GM21360 (cell line): ENCODE results near the gene MX1.
A peak's percentile ranks its signal among the peaks of the same experiment; 100 is the strongest.

ENCODE experiments used
- ATAC-seq: cut with Tn5 transposase; IDR thresholded peaks from one replicate; pipeline ENCODE4 v1.9.1; 2021; ENCODE audit warnings: mild to moderate bottlenecking, moderate library complexity; ENCODE audit not compliant: unreplicated experiment

Gene MX1

DNA sequence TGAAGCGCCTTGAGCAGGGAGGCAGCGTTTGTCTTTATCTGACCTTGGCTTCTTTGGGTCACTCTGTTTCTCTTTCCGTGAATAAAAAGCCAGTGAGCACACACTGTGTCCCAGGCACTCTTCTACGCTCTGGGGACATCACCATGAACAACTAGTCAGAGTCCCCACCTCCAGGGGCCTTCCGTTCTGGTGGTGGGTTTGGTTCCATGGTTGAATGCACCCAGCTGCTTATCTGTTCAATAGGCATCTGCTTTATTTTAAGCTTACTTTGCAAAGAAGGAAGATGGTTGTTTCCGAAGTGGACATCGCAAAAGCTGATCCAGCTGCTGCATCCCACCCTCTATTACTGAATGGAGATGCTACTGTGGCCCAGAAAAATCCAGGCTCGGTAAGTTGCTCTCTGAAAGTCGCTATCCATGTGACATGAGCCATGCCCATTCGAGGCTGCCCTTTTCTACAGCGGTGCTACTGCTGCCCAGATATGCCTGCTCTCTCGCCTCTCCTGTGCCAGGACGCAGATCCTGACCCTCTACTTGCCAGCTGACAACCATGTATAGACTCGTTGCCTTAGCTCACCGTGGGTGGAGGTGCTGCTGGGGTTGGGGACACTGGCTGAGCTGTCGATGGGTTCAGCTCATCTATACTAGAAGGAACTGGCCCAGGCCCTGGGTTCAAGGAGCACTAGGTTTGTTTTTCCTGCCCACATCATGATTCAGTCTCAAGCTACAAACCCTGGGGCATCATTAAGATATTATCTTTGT, 5.9 kb downstream of the MX1 start:
- peak; percentile 67 for ATAC-seq

DNA sequence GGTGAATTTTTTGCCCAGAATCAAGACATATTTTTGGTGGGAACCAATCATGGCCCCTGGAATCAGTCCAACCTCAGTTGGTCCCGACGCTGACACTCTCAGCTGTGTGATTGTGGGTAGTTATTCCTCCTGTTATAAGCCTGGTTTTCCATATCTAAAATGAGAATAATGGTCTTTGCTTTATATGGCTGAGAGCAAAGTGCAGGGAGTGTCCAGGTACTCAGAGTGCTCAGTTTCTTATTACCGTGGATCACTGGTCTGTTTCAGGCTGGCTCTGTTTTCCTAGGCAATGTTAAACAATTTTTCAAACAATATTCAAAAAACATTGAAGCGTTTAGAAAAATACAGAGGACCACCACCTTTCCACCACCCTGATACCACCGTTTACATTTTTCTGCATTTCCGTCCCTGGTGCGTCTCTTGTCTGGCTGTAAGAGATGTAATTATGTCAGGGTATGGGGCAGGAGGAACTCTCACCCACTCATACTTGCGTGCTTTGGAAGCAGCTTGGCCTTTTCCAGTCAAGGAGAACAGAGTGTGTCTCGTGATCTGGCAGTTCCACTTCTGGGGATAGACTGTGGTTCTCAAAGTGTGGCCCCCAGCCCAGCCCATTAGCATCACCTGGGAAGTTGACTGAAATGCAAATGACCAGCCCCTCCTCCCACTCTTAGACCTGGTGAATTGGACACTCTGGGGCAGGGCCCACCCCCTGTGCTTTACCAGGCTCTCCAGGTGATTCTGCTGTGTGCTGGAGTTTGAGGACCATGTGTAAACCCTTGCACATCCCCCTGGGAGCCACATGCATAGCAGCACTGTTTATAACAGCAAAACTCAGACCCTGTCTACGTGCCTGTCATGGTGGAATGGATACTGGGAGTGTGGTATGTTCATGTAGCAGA, 6.8 kb downstream of the MX1 start:
- ATAC-seq: no peak

DNA sequence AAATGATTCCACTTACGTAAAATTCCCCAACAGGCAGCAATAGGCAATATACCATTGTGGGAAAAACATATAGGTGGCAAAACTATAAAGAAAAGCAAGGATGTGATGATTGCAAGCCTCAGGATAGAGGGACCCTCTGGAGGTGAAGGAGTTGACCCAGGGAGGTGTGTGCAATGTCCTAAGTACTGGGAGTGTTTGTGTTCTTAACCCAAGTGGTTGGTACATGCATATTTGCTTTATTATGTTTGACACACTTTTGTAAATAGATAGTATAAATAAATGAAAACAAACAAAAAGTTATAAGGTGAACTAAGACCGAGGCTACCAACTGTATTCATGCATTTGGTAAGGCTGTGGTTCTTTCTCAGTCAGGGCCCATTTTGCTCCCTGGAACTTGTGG, 7.5 kb downstream of the MX1 start:
- ATAC-seq: no peak

DNA sequence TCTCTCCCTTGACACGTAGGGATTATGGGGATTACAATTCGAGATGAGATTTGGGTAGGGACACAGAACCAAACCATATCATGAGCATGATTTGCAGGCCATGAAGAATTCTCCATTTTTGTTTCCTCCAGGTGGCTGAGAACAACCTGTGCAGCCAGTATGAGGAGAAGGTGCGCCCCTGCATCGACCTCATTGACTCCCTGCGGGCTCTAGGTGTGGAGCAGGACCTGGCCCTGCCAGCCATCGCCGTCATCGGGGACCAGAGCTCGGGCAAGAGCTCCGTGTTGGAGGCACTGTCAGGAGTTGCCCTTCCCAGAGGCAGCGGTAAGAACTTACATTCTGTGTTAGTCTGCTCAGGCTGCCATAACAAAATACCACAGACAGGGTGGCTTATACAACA, 9.7 kb downstream of the MX1 start:
- no peak for ATAC-seq

DNA sequence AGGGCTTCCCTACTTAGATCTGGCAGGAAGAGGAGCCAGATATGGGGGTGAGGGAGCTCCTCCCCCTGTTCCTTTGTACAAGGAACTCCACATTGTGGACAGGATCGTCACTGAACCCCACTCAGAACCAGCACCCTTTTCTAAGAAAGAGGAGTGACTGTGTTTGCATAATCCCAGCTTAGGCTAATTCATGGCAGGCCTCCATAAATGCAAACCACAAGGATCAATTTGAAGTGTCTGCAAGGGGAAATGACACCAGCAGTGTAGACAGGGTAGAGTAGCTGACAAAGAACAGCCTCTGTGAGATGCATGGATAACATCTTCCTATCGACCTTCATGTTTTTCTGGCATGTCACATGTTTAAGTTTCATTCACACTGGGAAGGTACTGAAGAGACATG, 11.7 kb downstream of the MX1 start:
- ATAC-seq: no peak

DNA sequence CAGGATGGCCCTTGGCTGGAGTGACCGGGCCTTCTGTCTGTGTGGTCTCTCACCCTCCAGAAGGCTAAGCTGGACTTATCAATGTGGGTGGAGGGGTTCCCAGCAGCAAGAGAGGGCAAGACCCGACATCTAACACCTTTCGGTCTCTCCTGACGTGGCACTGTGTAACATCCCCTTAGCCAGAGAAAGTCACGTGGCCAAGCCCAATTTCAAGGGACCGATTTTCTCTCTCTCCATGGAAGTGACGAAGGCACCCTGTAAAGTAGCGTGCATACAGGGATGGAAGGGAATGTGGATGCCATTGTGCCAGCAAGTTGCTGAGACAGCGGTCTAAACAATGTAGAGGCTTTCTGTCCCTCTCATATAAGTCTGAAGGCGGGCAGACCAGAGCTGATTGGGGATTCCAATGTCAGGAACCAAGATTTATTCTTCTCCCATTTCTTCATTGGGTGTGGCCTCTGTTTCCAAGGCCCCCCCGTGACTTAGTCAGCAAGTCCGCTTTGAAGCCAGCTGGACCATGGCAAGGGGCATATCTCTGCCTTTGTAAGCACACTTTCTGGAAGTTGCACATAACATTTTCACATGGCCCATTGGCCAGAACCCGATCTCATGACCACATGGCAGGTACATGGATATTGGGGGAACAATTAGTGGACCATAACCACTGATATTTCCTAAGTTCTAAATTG, 12.5 kb downstream of the MX1 start:
- ATAC-seq: no peak

DNA sequence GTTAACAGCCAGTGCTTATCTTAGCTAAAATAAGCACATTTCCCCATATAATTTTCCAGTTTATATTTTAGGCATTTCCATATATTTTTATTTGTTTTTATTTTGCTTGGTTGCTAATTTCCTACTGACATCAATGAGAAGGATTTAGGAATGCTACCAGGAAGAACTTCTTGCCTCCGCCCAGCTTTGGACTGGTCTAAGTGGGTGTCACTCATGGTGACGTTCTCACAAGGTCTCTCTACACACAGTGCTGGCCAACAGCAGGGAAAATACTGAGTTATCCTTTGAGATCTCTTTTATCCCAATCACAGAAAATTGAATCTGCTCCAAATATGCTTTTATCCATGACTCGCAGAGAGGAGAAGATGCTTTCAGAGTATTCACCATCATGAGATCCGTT, 13.2 kb downstream of the MX1 start:
- no peak for ATAC-seq

DNA sequence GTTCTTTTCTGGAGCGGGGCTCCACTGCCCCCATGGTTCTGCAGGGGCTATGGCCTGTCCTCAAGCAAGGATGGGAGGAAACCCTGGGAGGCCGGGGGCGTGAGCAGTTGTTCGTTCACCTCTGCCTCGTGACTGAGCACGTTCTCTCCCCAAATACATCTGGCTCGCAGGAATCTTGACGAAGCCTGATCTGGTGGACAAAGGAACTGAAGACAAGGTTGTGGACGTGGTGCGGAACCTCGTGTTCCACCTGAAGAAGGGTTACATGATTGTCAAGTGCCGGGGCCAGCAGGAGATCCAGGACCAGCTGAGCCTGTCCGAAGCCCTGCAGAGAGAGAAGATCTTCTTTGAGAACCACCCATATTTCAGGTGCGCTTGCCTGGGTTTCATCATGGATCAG, 15.5 kb downstream of the MX1 start:
- no peak for ATAC-seq

DNA sequence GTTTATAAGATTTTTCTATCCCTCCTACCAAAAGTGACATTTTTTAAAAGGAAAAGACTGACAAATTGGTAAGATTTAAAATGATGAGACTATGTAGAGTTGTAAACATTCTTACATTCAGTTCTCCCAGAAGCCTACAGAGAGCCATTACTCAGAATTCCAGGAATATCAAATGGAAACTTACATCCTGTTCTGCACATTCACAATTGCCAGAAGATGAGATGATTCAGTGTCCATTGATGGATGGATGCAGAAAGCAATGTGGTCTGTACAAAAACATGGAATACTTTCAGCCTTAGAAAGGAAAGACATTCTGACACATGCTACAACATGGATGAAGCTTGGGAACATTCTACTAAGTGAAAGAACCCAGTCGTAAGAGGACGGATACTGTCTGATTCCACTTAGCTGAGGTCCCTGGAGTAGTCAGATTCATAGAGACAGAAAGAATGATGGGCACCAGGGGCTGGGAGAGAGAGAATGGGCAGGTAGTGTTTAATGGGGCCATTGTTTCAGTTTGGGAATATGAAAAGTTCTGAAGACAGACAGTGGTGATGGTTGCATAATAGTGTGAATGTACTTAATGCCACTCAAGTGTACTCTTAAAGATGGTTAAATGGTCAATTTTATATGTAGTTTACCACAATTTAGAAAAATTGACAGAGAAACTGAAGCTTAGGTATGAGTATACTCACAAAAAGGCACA, 16.6 kb downstream of the MX1 start:
- ATAC-seq: no peak

DNA sequence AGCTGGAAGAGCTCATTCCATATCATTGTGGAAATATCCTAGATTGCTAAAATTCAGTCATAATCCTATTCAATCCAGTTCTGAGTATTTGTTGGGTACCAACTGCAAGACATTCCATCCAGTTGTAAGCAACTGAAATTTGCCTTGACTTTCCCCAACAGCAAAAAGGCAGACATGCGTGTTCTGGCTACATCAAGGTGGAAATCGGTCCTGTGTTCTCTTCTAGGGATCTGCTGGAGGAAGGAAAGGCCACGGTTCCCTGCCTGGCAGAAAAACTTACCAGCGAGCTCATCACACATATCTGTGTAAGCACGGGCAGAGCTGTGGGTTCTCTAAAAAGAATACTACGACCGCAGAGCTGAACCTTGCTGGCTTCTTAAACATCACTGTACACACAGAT, 17.5 kb downstream of the MX1 start:
- ATAC-seq: no peak

DNA sequence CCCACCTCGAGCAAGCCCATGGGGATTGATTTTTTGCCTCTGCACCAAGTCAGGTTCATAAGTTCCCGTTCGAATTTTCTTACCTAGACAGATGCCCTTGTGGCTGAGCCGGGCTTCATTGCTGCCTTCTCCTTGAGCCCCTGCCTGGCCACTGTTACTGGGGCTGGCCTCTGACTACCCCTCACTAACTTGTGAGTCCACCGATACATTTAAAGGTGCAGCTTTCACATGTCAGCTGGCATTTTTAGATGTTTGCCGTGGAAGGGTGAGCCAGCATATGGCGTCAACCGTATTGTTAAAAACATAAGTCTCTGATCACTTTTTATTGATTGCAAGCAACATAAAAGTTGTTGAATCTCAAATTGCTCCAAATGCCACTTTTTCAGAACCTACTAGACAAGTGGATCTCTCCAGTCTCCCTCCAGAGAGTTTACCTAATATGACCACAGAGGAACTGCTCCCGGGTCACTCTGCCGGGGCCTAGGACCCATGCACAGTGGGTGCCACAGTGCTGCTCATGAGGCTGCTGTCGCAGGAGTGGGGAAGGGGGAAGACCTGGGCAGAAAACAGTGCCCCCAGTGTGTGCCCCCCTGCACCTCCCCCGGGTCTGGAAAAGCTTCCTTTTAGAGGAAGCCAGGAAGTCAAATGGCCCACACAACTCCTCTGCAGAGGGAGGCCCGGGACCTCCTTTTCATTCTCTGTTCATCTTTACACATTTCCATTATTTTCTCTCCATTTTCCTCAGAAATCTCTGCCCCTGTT, 18.8 kb downstream of the MX1 start:
- ATAC-seq: no peak

DNA sequence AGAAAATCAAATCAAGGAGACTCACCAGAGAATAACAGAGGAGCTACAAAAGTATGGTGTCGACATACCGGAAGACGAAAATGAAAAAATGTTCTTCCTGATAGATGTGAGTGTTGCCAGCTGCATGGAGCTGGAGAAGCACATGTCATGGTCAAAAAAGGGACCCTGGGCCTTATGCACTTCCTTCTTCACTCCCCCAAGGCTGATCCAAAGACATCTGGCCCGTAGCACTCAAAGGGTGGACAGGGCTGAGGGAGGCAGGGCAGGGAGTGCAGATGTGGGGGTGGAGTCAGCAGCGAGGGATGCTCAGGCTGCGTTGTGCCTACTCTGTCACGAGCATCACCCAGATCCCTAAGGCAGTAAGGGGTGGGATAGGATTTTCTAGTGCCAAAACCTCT, 19.4 kb downstream of the MX1 start:
- ATAC-seq: no peak

DNA sequence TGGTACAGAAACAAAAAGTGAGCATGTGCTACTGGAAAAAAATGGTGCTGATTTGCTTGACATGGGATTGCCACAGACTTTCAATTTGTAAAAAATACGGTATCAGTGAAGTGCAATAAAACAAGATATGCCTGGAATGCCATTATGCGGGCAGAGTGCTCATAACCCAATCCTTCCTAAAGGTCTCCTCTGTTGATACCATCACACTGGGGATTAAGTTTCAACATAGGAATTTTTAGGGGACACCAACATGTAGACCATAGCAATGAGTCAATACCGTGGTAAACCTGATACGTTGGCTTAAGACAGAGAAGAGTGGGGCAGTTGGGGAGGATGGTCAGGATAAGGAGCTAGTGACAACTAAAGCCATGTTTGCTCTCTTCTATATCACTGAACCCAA, 20.5 kb downstream of the MX1 start:
- no peak for ATAC-seq

DNA sequence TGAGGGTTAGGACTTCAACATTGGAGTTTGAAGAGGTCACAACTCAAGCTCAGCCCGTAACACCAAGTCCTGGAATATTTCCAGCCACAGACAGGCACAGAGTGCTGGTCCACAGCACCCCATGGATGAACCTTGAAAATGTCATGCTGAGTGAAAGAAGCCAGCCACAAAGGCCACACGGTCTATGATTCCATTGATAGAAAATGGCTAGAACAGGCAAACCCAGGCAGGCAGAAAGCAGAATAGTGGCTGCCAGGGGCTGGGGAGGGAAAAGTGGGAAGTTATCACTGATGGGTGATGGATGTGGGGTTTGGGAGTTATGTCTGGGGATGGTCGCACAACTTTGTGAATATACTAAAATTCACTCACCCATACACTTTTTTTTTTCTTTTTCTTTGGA, 21.3 kb downstream of the MX1 start:
- ATAC-seq: no peak

DNA sequence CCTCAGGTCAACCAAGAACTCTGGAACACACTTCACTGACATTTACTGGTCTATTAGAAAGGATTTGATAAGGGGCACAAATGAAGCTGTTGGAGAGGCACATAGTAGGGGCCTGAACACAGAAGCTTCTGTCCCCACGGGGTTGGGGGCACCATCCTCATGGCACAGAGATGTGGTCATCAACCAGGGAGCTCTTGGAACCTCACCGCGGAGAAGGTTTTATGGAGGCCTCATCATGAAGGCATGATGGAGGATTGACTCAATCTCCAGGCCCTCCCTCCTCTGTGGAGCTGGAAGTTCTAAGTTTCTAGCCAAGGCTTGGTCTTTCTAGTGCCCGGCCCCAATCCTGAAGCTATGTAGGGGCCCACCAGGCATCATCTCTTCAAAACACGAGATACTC, 23.6 kb downstream of the MX1 start:
- ATAC-seq: no peak

DNA sequence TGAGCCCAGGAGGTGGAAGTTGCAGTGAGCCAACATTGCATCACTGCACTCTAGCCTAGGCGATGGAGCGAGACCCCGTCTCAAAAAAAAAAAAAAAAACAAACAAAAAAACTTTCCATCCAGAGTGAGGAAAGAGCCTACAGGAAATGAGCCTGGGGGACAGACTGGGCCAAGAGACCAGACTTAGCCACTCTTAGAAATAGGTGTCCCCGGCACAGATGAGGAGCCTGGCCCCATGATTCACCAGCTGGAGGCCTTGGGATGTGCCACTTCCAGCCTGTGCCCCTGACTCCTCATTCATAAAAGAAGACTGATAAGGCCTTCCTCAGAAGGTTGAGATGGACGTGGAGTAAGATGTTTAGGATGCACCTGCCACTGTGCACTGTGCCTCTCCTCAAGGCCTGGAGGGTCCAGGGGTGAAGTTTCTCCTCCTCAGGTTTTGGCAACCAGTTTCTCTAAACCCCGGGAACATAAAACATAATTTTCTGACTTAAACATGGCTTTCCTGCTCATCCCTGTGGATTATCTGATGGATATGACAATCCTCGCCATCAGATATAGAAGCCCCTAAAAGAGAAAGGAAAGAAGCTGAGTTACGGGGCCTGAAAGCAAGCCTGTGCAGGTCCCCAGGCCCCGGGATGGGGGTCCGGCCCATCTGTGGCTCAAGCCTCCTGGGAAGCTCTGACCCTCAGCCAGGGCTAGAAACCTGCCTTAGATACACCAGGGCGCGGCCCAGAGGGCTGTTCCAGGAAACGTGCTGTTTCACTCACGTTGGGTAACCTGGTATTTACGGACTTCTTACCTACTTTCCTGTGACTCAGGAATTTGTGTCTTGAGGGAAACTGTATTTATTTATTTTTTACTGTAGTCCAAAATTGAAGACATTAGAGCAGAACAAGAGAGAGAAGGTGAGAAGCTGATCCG, 26.0 kb downstream of the MX1 start:
- no peak for ATAC-seq

DNA sequence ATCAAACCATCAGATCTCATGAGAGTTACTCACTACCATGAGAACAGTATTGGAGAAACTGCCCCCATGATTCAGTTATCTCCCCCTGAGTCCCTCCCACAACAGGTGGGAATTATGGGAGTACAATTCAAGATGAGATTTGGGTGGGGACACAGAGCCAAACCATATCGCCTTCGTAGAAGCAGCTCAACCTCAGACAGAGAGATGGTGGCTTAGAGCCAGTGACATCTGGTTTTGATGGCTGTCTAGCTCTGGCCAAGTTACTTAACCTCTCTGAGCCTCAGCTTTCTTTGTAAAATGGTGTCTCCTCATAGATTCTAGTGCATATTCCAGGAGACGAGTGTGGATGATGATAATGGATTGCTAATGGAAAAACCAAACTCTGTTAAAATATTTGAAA, 27.2 kb downstream of the MX1 start:
- ATAC-seq: no peak

DNA sequence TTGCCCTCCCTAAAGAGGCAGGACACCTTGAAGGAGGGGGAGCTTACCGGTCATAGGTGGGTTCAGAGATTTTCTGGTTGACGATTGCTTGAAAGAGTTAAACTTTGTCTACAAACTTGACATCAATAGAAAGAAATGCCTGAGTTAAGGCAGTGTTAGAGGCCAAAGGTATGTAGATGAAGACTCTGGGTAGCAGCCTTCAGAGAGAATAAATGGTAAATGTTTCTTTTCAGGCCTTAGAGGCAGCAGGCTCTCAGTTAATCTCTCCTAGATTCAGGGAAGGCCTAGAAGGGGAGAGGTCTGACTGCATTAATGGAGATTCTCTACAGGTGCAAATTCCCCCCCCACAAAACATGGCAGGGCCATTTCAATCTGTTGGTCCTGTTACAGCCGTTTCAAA, 27.7 kb downstream of the MX1 start:
- ATAC-seq: no peak

DNA sequence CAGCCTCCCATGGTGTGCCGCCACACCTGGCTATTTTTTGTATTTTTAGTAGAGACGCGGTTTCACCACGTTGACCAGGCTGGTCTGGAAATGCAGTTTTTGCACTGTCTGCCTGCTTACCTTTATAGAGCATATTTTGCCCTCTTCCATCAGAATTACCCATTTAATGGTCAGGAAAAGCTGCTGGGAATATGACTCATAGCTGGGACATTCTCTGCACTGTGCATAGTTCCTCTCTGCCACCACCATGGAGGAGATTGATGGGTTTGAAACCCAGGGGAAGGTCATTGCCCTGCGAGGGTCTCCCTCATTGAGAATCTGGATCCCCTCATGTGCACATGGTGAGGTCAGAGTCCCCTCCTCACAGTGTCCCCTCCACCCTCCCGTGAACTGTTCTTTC, 32.1 kb downstream of the MX1 start:
- ATAC-seq: no peak
